ENCODE results near the gene ZRANB3.

DNA sequence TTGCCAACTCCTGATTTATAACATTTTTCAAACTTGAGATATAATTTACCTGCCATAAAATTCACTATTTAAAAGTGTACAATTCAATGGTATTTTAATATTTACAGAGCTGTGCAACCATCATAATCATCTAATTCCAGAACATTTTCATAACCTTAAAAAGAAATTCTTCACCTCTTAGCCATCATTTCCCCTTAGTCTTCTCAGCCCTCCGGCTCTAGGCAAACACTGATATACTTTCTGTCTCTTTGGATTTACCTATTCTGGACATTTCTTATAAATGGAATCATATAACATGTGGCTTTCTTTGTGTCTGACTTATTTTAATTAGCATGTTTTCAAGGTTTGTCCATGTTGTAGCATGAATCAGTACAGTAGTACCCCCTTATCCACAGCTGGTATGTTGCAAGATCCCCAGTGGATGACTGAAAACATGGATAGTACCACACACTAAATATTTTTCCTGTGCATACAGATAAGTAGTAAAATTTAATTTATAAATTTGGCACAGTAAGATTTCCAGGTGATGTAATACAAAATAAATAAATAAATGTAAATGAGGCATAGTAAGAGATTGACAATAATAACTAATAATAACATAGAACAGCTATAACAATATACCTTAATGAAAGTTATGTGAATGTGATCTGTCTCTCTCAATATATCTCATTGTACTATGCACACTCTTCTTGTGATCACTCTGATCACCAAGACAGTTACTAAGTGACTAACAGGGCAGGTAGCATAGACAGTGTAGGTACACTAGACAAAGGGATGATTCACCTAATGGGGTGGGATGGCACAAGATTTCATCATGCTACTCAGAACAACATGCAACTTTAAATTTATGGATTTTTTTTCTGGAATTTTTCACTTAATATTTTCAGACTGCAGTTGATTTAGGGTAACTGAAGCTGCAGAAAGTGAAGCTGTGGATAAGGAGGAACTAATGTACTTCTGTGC, 405.8 kb downstream of the ZRANB3 start:
- TF ChIP-seq, protein P1, sequence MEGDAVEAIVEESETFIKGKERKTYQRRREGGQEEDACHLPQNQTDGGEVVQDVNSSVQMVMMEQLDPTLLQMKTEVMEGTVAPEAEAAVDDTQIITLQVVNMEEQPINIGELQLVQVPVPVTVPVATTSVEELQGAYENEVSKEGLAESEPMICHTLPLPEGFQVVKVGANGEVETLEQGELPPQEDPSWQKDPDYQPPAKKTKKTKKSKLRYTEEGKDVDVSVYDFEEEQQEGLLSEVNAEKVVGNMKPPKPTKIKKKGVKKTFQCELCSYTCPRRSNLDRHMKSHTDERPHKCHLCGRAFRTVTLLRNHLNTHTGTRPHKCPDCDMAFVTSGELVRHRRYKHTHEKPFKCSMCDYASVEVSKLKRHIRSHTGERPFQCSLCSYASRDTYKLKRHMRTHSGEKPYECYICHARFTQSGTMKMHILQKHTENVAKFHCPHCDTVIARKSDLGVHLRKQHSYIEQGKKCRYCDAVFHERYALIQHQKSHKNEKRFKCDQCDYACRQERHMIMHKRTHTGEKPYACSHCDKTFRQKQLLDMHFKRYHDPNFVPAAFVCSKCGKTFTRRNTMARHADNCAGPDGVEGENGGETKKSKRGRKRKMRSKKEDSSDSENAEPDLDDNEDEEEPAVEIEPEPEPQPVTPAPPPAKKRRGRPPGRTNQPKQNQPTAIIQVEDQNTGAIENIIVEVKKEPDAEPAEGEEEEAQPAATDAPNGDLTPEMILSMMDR (IDR thresholded peaks at IDR 0.05; ENCODE audit: low read depth, low read length) = no peak
- TF ChIP-seq EZH2phosphoT487 (IDR thresholded peaks at IDR 0.05; ENCODE audit: low read depth) = no peak

All from OCI-LY3 (cell line).